Hepatic stellate cell (primary cell): Measurements from ENCODE around the gene CLIP2.
"Not testable (repeated sequence)": the region's sequence is repeated elsewhere in the genome, so short reads cannot be mapped to it uniquely, and the experiment has no call there.

ENCODE experiments used
- DNase-seq: peaks from one replicate; pipeline ENCODE4 v3.0.0; 2011; ENCODE audit warnings: low spot score

The CLIP2 gene

GRCh38 chr7:74403521-74404387 lies 114.5 kb downstream of the CLIP2 start:
- DNase-seq = no peak

DNA sequence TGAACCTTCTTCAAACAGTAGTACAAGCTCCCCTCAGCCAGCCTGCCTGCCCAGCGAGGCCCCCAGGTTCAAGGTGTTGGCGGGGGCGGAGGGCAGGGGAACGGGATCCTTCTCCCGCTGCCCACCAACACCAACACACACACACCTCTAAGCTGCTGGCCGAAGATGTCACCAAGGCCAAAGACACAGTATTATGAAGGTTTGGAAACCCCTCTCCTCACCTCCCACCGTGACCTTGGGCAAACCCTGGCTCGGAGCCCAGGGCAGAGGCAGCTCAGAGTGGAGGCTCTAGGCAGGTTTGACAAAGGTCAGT lies 115.1 kb downstream of the CLIP2 start:
- DNase-seq = no peak

GRCh38 chr7:74404741-74405140 lies 115.5 kb downstream of the CLIP2 start:
- DNase-seq = no peak

DNA sequence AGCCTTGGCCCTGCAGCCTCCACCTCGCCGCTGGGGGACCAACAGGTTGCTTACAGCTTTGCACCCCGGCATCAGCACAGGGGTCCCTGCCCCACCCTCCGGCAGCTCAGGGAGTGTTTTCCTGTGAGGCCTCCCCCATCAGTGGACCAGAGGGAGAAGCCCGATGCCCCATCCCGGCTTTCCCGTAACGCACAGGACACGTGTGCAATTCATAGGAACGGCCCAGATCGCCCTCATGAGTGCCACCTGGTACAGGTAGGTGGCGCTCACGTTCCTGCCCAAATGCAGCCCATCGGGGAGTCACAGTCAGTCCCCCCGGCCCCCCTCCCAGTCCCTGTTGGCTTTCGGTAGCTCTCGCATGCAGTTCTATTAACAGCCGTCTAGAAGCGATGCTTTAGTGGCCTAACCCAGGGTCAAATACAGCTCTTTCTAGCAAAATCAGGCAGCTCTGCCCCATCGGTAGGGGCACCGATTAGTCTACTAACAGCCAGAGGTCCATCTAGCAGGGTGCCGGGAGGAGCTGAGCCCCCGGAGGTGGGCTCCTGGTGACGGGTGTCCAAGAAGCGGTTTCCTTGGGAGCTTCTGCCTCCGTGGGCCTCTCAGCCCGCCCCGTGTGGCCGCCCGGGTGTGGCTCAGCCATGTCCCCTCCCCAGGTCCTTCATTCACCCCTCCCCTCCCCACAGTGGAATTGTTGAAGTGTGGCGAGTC lies 116.1 kb downstream of the CLIP2 start:
- DNase-seq = no peak

DNA sequence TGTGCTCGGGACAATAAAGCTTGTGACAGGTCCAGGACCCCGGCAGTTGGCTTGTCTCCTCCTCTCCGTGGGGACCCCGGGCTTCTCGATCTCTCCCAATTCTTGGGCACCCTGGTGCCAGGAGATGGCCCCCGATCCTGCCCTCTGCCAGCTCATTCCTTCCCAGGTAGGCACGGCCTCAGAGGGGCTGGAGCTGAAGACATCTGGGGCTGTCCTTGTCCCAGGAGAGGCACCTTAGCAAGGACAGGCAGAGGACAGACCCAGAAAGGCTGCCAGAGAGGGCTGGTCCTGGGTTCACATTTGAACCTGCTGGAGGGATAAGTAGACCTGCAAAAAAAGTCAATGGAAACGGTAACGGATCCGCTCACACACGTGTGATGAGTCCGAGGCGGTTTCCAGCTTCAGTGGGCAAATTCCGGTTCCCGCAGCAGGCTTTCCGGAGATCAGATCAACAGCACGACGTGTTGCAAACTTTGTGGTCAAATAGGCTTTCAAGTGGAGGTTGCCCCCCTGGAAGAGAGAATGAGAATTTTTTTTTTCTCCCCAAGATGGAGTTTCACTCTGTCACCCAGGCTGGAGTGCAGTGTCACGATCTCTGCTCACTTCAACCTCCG lies 116.8 kb downstream of the CLIP2 start:
- DNase-seq = no peak

DNA sequence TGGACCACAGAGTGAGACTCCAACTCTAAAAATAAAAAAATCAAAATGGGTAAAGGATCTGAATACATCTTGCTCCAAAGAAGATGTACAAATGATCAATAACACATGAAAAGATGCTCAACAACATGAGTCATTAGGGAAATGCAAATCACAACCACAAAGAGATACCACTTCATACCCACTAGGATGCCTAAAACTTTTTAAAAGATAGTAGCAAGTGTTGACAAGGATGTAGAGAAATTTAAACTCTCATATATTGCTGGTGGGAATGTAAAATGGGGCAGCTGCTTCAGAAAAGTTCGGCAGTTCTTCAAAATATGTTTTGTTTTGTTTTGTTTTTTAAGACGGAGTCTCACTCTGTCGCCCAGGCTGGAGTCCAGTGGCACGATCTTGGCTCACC lies 118.8 kb downstream of the CLIP2 start:
- DNase-seq = no peak

GRCh38 chr7:74409571-74409970 lies 120.4 kb downstream of the CLIP2 start:
- DNase-seq = no peak

DNA sequence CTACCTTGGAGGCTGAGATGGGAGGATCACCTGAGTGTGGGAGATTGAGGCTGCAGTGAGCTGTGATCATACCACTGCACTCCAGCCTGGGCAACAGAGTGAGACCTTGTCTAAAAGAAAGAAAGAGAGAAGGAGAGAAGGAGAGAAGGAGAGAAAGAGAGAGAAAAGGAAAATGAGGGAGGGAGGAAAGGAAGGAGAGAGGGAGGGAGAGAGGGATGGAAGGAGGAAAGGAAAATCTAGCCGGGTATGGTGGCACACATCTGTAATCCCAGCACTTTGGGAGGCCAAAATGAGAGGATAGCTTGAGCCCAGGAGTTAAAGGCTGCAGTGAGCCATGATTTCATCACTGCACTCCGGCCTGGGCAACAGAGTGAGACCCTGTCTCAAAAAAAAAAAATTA lies 121.6 kb downstream of the CLIP2 start:
- no peak for DNase-seq

- not testable (repeated sequence) for DNase-seq
These were observed 122.4 kb downstream of the CLIP2 start for GRCh38 chr7:74411571-74411970.

DNA sequence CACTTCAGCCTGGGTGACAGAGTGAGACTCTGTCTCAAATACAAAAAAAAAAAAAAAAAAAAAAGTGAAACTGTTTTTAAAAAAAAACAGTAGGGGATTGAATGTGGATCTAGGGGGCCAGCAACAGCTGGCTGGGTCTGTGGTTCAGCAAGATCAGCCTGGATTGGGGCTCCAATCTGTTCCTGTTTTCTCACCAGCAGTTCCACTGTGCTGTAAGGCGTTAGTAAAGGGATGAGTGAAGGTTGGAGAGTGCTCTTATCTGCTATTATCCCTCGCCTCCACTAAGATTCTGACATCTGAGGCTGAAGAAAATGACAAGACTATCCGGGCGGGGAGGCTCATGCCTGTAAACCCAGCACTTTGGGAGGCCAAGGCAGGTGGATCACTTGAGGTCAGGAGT lies 122.8 kb downstream of the CLIP2 start:
- no peak for DNase-seq

GRCh38 chr7:74412603-74413002 lies 123.4 kb downstream of the CLIP2 start:
- DNase-seq = no peak

- DNase-seq = not testable (repeated sequence)
These were observed 125.6 kb downstream of the CLIP2 start for GRCh38 chr7:74414595-74415333.

DNA sequence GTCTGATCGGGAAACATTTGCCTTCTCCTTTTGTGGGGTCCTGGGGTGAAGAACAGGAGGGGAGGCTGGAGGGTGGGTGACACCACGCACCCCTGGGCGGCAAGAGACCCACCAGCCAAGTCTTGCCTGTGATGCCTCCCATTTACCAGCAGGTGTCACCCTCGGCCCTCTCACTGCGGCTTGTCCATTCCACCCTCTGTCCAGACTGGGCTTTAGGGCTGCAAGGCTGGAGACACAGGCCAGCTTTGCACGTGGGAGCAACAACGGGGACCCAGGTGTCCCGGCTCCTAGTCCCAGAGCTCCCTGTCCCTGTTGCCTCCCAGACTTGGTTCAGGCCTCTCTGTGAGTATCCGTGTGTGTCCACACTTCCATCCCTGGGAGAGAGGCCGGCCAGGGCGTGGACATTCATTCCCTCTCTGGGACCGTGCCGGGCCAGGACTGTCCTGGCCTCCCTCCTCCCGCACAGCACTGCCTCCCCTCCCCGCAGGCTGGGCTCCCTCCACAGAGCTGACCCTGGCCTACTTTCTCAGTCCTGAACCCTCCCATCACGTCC lies 128.3 kb downstream of the CLIP2 start:
- DNase-seq = peak; percentile 93

GRCh38 chr7:74418076-74418475 lies 128.9 kb downstream of the CLIP2 start:
- no peak for DNase-seq

DNA sequence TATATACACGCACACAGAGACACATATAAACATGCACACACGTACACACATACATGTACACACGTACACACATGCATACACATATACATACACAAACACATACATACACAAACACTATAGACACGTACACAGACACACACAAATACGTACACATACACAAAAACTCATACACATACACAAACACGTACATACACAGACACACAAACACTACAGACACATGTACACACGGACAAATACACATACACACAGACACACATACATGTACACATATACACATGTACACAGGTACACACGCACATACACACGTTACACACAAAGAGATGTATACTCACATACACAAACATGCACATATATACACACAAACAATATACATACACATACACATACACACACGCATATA lies 129.3 kb downstream of the CLIP2 start:
- no peak for DNase-seq

- not testable (repeated sequence) for DNase-seq
These were observed 130.0 kb downstream of the CLIP2 start for GRCh38 chr7:74419232-74419631.

DNA sequence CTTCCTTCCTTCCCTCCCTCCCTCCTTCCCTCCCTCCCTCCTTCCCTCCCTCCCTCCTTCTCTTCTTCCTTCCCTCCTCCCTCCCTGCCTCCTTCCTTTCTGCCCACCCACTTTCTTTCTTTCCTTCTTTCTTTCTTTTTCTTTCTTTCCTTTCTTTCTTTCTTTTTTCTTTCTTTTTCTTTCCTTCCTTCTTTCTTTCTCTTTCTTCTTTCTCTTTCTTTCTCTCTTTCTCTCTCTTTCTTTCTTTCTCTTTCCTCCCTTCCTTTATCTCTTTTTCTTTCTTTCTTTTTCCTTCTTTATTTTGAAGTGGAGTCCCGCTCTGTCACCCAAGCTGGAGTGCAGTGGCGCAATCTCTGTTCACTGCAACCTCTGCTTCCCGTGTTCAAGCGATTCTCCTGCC lies 130.8 kb downstream of the CLIP2 start:
- no peak for DNase-seq

DNA sequence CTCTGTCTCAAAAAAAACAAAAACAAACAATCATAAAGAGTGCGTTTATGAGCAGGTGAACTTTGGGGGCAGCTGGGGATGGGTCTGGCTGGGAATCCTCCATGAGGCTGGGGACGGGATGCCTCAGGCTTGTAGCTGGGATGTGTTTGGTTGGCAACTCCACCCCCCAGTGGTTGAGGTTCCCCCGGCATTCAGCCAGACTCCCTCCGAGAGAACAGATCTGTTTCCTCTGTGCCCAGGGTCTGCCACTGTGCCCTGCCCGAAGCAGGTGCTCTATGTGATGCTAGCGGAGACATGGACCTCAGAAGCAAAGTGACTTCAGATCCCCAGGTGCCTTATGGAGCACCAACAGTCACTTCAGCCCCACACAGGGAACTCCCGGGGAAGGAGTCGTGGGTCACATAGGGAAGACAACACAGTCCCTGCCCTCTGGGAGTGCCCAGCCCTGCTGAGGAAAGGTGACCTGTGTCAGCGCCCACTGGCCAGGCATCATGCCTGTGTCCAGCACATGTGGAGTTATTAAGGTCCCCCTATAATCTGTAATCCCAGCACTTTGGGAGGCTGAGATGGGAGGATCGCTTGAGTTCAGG lies 135.2 kb downstream of the CLIP2 start:
- DNase-seq = no peak

DNA sequence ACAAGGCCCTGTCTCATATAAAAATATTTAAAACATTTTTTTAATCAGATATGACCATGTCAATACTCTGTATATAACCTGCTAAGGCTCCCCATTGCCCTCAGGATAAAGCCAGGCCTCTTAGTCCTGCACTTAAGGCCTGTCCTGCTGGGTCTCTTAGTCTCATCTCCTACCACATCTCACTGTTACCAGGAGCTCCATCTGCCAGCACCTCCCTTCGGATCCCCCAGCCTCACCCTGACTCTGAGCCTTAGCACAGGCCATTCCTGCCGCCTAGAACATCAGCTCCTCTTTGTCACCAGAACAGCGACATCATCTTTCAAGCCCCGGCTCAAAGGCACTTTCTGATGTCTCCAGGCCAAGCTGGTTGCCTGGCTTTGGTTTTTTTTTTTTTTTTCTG lies 138.8 kb downstream of the CLIP2 start:
- DNase-seq = no peak

DNA sequence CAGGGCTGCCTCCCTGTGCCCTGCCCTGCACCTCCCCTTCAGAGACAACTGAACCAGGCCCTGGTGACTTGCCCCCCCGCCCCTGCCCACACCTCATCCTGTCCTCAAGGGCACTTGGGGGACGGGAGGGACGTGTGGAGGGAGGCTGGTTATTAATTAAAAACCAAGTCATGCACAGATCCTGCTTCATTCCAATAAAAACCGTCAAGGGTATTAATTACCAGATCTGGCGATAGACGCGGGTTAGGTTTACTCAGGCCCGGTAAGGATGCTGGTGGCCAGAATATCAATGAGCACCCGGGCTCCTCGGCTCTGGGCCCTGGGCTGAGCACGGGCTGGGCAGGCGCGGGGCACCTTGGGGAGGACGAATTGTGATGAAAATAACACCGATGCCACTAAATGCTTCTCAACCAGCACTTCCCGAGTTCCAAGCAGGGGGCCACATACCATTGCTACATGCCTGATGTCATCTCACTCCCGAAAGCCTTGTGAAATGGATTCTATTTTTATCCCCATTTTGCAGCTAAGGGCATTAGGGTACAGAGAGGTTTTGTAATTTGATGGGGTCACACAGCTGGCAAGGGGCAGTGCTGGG lies 140.0 kb downstream of the CLIP2 start:
- peak; percentile 63 for DNase-seq

DNA sequence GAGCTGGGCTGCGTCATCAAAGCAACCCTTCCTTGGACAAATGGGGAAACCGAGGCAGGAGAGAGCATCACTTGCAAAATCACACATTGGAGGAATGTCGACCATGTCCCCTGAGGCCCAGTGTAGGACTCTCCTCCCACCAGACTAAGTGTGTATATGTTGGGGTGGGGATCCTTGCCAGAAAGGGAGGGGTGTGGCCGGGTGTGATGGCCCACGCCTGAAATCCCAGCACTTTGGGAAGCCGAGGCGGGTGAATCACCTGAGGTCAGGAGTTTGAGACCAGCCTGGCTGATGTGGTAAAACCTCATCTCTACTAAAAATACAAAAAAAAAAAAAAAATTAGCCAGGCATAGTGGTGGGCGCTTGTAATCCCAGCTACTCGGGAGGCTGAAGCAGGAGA lies 141.2 kb downstream of the CLIP2 start:
- DNase-seq = not testable (repeated sequence)
